Endothelial cell of umbilical vein (primary cell): Measurements from ENCODE around the gene PPIL1.

Experiments used
- CTCF ChIP-seq, 2 donors: IDR thresholded peaks; 1 replicate in 1 of 2; 2 replicates in 1 of 2; pipeline ENCODE4 v1.5.1; 2011; ENCODE audit warnings: low read length in 2 of 2, mild to moderate bottlenecking in 2 of 2, moderate library complexity in 2 of 2, control low read depth in 1 of 2, inconsistent platforms in 1 of 2, low read depth in 1 of 2; ENCODE audit not compliant: insufficient read depth in 1 of 2; ENCODE audit errors: extremely low read depth in 1 of 2
- EZH2 ChIP-seq: IDR thresholded peaks from 2 replicates; pipeline ENCODE4 v1.6.1; 2012; ENCODE audit warnings: borderline replicate concordance, low read depth, mild to moderate bottlenecking, moderate library complexity, low read length, inconsistent platforms; ENCODE audit not compliant: severe bottlenecking
- GATA2 ChIP-seq: IDR thresholded peaks from 2 replicates; pipeline ENCODE4 v1.7.0; 2011; ENCODE audit warnings: low read depth, mild to moderate bottlenecking, moderate library complexity, mixed read lengths, low read length; ENCODE audit not compliant: insufficient read length, insufficient read depth
- JUN ChIP-seq: IDR thresholded peaks from 2 replicates; pipeline ENCODE4 v1.6.1; 2011; ENCODE audit warnings: borderline replicate concordance, low read depth; ENCODE audit not compliant: insufficient read length, insufficient read depth
- MAX ChIP-seq: IDR thresholded peaks from 2 replicates; pipeline ENCODE4 v1.6.1; 2011; ENCODE audit not compliant: insufficient read depth, insufficient read length
- MYC ChIP-seq: IDR thresholded peaks from one replicate; pipeline ENCODE4 v1.6.1; 2011; ENCODE audit warnings: mild to moderate bottlenecking, low read depth, low read length
- POLR2A ChIP-seq: IDR thresholded peaks from 2 replicates; pipeline ENCODE4 v1.6.1; 2012; ENCODE audit warnings: low read depth, mild to moderate bottlenecking, control low read depth, low read length
- POLR2AphosphoS5 ChIP-seq: IDR thresholded peaks from 2 replicates; pipeline ENCODE4 v1.6.1; 2012; ENCODE audit warnings: low read depth, mild to moderate bottlenecking, control low read depth, low read length, moderate library complexity; ENCODE audit not compliant: insufficient read depth

GRCh38 chr6:36836111-36837021, 38.2 kb downstream of the PPIL1 start:
- TF ChIP-seq MYC (no peak), CTCF (IDR thresholded peaks at IDR 0.05; ENCODE audit: extremely low read depth in 1 of 2, insufficient read depth in 1 of 2, low read depth in 1 of 2, low read length in 2 of 2) (no peak), POLR2A (no peak), MAX (no peak), EZH2 (no peak), POLR2AphosphoS5 (no peak), GATA2 (no peak), JUN (no peak)
